A549 treated with AZD9567 at 1 μM for 4 hours (cell line): ENCODE data around the gene PGS1. TPM values are rescaled to one million over a fixed set of nuclear protein-coding genes. Genes with fewer than 3 reads are reported as not detected.

Source experiments
- total RNA-seq: library from RNA; stranded (reverse); fragments of 200-300 nt; extraction: Qiagen RNA extraction; gene quantifications from 5 replicates; pipeline ENCODE4 v1.2.3, GENCODE V29; 2022; ENCODE audit not compliant: insufficient read depth

Gene PGS1
- total RNA-seq, result 19.5 to 27.8 TPM (median 24.5 TPM) in 5 replicates

GRCh38 chr17:78378225-78379130, at the start of gene PGS1:
PGS1 (plus strand) TSS chr17:78378649; CDS start chr17:78378666, 17 bp downstream.

GRCh38 chr17:78359997-78360370, 18.5 kb upstream of the PGS1 start, which contains the start of gene SOCS3:
SOCS3 (minus strand) TSS chr17:78360077; CDS start chr17:78359095, 982 bp downstream.

Other genes with a start within 250 kb of the PGS1 start
- gene TMC6, start 249.9 kb upstream of the PGS1 start, total RNA-seq, result 7.9 to 15.2 TPM (median 13.4 TPM) in 5 replicates
- gene TMC8, start 247.9 kb upstream of the PGS1 start, total RNA-seq, result 0.17 to 0.29 TPM (median 0.26 TPM) in 4 of 5 replicates, not detected in the other
- gene C17orf99, start 232.3 kb upstream of the PGS1 start, total RNA-seq, result not detected in 5 replicates
- 144 to 216 TPM (median 195 TPM) in 5 replicates for gene SYNGR2, start 210.1 kb upstream of the PGS1 start, total RNA-seq
- gene TK1, start 191.6 kb upstream of the PGS1 start, total RNA-seq, result 226 to 260 TPM (median 247 TPM) in 5 replicates
- gene AFMID, start 191.3 kb upstream of the PGS1 start, total RNA-seq, result 36.7 to 69.3 TPM (median 40.6 TPM) in 5 replicates
- gene BIRC5, start 164.4 kb upstream of the PGS1 start, total RNA-seq, result 93.9 to 145 TPM (median 99.0 TPM) in 5 replicates
- not detected in 5 replicates for gene TMEM235, start 147.0 kb upstream of the PGS1 start, total RNA-seq
- 19.8 to 42.2 TPM (median 35.0 TPM) in 5 replicates for gene SOCS3, start 18.6 kb upstream of the PGS1 start, total RNA-seq
- gene DNAH17, start 198.7 kb downstream of the PGS1 start, total RNA-seq, result 0.85 to 1.7 TPM (median 1.3 TPM) in 5 replicates